Measurements from ENCODE around the gene GKN2. TPM values are rescaled to one million over a fixed set of nuclear protein-coding genes. Genes with fewer than 3 reads are reported as not detected.

The GKN2 gene
- polyA plus RNA-seq, 2 of the 4 experiments (the other 2 are of a cell fraction), result 0.93 to 3.7 TPM

DNA sequence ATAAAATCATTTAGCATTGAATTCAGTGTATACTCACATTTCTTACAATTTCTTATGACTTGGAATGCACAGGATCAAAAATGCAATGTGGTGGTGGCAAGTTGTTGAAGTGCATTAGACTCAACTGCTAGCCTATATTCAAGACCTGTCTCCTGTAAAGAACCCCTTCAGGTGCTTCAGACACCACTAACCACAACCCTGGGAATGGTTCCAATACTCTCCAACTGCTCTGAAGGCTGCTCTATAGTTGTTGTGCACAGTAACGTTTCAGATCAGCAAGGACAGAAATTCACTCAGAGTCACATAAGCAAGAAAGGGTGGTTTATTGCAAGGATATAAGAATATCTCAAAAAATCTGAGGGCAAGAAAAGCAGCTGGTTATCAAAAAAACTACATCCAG is 28.3 kb upstream of the GKN2 start:
- no peak for DNase-seq (ENCODE audit: low read depth in 1 of 2, low spot score in 1 of 2)
- no peak for TF ChIP-seq ATOH8 (CRISPR knock-in tag; IDR thresholded peaks at IDR 0.05; ENCODE audit: low read depth)
- no peak for TF ChIP-seq ZC3H11A (IDR thresholded peaks at IDR 0.05)
- TF ChIP-seq HEYL (CRISPR knock-in tag; IDR thresholded peaks at IDR 0.05), result no peak
- no peak for TF ChIP-seq EHMT2 (IDR thresholded peaks at IDR 0.05; ENCODE audit: low read depth)
- ChIA-PET CTCF (interaction anchor here (0.6 kb wide), 1 partner anchor 32 kb away, joined by 3 read pairs; the partner anchor contains the start of gene ANTXR1), POLR2A (no interaction called here)
- 83% methylated on average over 1 of the region's 1 CpG for WGBS (ENCODE audit: missing lambda C conversion rate)
- peaks cover 14% of the 10 kb centered on the region for H3K4me1 ChIP-seq
- no peak overlapping the region for H3K4me2 ChIP-seq
- no peak for ATAC-seq
- peaks cover 4% of the 10 kb centered on the region; the same call in 1 of the 3 replicates for H3K9me3 ChIP-seq
- peak overlapping the region in 1 of 2 experiments; percentile 43; a peak in 2 of 6 replicates for H3K27ac ChIP-seq
- peak; percentile 68 for FAIRE-seq
- H3K4me3 ChIP-seq, result no peak overlapping the region

DNA sequence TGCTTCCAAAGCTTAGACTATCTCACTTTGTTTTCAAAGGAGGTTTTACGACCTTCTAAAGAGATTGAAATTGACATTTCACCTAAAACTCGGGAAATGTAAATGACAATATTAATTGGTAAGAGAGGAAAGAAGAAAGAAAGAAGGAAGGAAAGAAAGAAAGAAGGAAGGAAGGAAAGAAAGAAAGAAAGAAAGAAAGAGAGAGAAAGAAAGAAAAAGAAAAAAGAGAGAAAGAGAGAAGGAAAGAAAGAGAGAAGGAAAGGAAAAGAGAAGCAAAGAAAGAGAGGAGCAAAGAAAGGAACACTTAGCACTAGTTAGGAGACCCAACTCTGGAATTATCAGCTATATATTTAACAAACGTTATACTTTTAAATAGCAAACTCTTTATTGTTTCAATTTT is 25.4 kb upstream of the GKN2 start:
- no peak overlapping the region; a peak in 1 of 6 replicates for H3K27ac ChIP-seq
- peaks cover 41% of the 10 kb centered on the region for H3K4me1 ChIP-seq
- DNase-seq (ENCODE audit: low read depth in 1 of 2, low spot score in 1 of 2), result no peak
- ATAC-seq, result no peak
- no peak for FAIRE-seq
- ChIA-PET CTCF (interaction anchor here (0.9 to 1.0 kb wide), 2 partner anchors 34 to 149 kb away, joined by 3 read pairs; no protein-coding TSS in a partner anchor), POLR2A (no interaction called here)
- no peak overlapping the region for H3K4me3 ChIP-seq
- TF ChIP-seq FOXS1 (CRISPR knock-in tag; IDR thresholded peaks at IDR 0.05) (no peak), ZC3H11A (IDR thresholded peaks at IDR 0.05) (no peak), BHLHE40 (IDR thresholded peaks at IDR 0.05; ENCODE audit: low read depth, low read length) (no peak), ZNF302 (CRISPR knock-in tag; IDR thresholded peaks at IDR 0.05) (no peak), FOSL2 (IDR thresholded peaks at IDR 0.05) (no peak), FOSL2 (CRISPR knock-in tag; IDR thresholded peaks at IDR 0.05) (no peak), PHF8 (IDR thresholded peaks at IDR 0.05; ENCODE audit: borderline replicate concordance, low read depth) (no peak), RCOR1 (IDR thresholded peaks at IDR 0.05; ENCODE audit: low read depth, low read length) (no peak), ZFP36 (IDR thresholded peaks at IDR 0.05; ENCODE audit: borderline replicate concordance, partially characterized antibody) (no peak), EP300 (IDR thresholded peaks at IDR 0.05) (no peak), NR3C1 (IDR thresholded peaks at IDR 0.05) (no peak), ESRRA (IDR thresholded peaks at IDR 0.05; ENCODE audit: borderline replicate concordance, low read length) (no peak), HOXB5 (CRISPR knock-in tag; IDR thresholded peaks at IDR 0.05) (no peak), NPAS2 (CRISPR knock-in tag; IDR thresholded peaks at IDR 0.05; ENCODE audit: borderline replicate concordance) (no peak), SREBF2 (IDR thresholded peaks at IDR 0.05) (no peak), REST (IDR thresholded peaks at IDR 0.05) (no peak), HDAC2 (IDR thresholded peaks at IDR 0.05) (no peak)
- TF ChIP-seq, protein P1, sequence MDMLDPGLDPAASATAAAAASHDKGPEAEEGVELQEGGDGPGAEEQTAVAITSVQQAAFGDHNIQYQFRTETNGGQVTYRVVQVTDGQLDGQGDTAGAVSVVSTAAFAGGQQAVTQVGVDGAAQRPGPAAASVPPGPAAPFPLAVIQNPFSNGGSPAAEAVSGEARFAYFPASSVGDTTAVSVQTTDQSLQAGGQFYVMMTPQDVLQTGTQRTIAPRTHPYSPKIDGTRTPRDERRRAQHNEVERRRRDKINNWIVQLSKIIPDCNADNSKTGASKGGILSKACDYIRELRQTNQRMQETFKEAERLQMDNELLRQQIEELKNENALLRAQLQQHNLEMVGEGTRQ (IDR thresholded peaks at IDR 0.05), result no peak
- TF ChIP-seq, protein P2, sequence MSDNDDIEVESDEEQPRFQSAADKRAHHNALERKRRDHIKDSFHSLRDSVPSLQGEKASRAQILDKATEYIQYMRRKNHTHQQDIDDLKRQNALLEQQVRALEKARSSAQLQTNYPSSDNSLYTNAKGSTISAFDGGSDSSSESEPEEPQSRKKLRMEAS (IDR thresholded peaks at IDR 0.05), result no peak
- H3K9me3 ChIP-seq, result no peaks in the 10 kb centered on the region
- 75% methylated on average over 3 of the region's 3 CpGs for WGBS (ENCODE audit: missing lambda C conversion rate)
- H3K4me2 ChIP-seq, result no peak overlapping the region
